Dendritic cell treated with granulocyte-macrophage colony-stimulating factor and Interleukin-4, amounts not matched to agents 40 ng/mL and 50 ng/mL, for 4 days (primary cell): ENCODE measurements around the gene CAPRIN1.
"Not testable (repeated sequence)": the region's sequence is repeated elsewhere in the genome, so short reads cannot be mapped to it uniquely, and the experiment has no call there.

ENCODE experiments used
- H3K27ac Mint-ChIP-seq: one replicate; pipeline ENCODE4 v1.8.0; 2022; ENCODE audit warnings: mild to moderate bottlenecking, mixed read lengths
- H3K27me3 Mint-ChIP-seq: one replicate; pipeline ENCODE4 v1.8.0; 2022; ENCODE audit warnings: mild to moderate bottlenecking, mixed read lengths
- H3K36me3 Mint-ChIP-seq: one replicate; pipeline ENCODE4 v1.8.0; 2022; ENCODE audit warnings: low read depth, mixed read lengths
- H3K4me1 Mint-ChIP-seq: one replicate; pipeline ENCODE4 v1.8.0; 2022; ENCODE audit warnings: low read depth, mixed read lengths
- H3K4me3 Mint-ChIP-seq: one replicate; pipeline ENCODE4 v1.8.0; 2022; ENCODE audit warnings: mild to moderate bottlenecking, moderate library complexity, mixed read lengths
- H3K9me3 Mint-ChIP-seq: one replicate; pipeline ENCODE4 v1.8.0; 2022; ENCODE audit warnings: mixed read lengths
- intact Hi-C: fragments of 100-400 bp; cut with micrococcal nuclease; formaldehyde crosslinking; loops from one replicate; pipeline ENCODE4 v1.15.0; 2022

CAPRIN1 gene

GRCh38 chr11:34063061-34063795 lies 11.7 kb downstream of the CAPRIN1 start:
- H3K9me3 Mint-ChIP-seq: no peaks in the 10 kb centered on the region
- H3K4me1 Mint-ChIP-seq: peaks cover 55% of the 10 kb centered on the region
- no peaks in the 10 kb centered on the region for H3K27me3 Mint-ChIP-seq
- intact Hi-C loops: loop anchor here (5.0 to 10.0 kb wide), 2 partner anchors 34 to 48 kb away; no protein-coding TSS in a partner anchor
- no peak overlapping the region for H3K27ac Mint-ChIP-seq
- peaks cover 62% of the 10 kb centered on the region for H3K36me3 Mint-ChIP-seq
- no peak overlapping the region for H3K4me3 Mint-ChIP-seq

GRCh38 chr11:34064291-34064690 lies 12.8 kb downstream of the CAPRIN1 start:
- Mint-ChIP-seq H3K27ac (no peak overlapping the region), H3K36me3 (peaks cover 61% of the 10 kb centered on the region), H3K9me3 (no peaks in the 10 kb centered on the region), H3K27me3 (no peaks in the 10 kb centered on the region), H3K4me1 (peaks cover 47% of the 10 kb centered on the region), H3K4me3 (no peak overlapping the region)
- intact Hi-C loops: loop anchor here (5.0 to 10.0 kb wide), 2 partner anchors 33 to 49 kb away; no protein-coding TSS in a partner anchor

GRCh38 chr11:34065505-34066203 lies 14.1 kb downstream of the CAPRIN1 start:
- H3K36me3 Mint-ChIP-seq: peaks cover 59% of the 10 kb centered on the region
- no peak overlapping the region for H3K4me3 Mint-ChIP-seq
- intact Hi-C loops: loop anchor here (10.0 kb wide), 1 partner anchor 51 kb away; no protein-coding TSS in a partner anchor
- no peaks in the 10 kb centered on the region for H3K27me3 Mint-ChIP-seq
- H3K27ac Mint-ChIP-seq: no peak overlapping the region
- H3K4me1 Mint-ChIP-seq: peaks cover 44% of the 10 kb centered on the region
- H3K9me3 Mint-ChIP-seq: no peaks in the 10 kb centered on the region

GRCh38 chr11:34066766-34067165 lies 15.2 kb downstream of the CAPRIN1 start:
- not testable (repeated sequence) for H3K4me3 Mint-ChIP-seq
- intact Hi-C loops: loop anchor here (10.0 kb wide), 1 partner anchor 52 kb away; no protein-coding TSS in a partner anchor
- H3K4me1 Mint-ChIP-seq: peaks cover 43% of the 10 kb centered on the region

GRCh38 chr11:34067383-34068065 lies 16.0 kb downstream of the CAPRIN1 start:
- H3K9me3 Mint-ChIP-seq: no peaks in the 10 kb centered on the region
- peaks cover 57% of the 10 kb centered on the region for H3K36me3 Mint-ChIP-seq
- no peak overlapping the region for H3K4me3 Mint-ChIP-seq
- peaks cover 35% of the 10 kb centered on the region for H3K4me1 Mint-ChIP-seq
- intact Hi-C loops: loop anchor here (10.0 kb wide), 1 partner anchor 53 kb away; no protein-coding TSS in a partner anchor
- H3K27me3 Mint-ChIP-seq: no peaks in the 10 kb centered on the region
- peak overlapping the region; percentile 65 for H3K27ac Mint-ChIP-seq

More at GRCh38 chr11:34066766-34067165, 15.2 kb downstream of the CAPRIN1 start:
- H3K27me3 Mint-ChIP-seq, H3K9me3 Mint-ChIP-seq: not testable (repeated sequence)
- Mint-ChIP-seq H3K36me3 (peaks cover 62% of the 10 kb centered on the region), H3K27ac (peak overlapping the region; percentile 55)

GRCh38 chr11:34068111-34068510 lies 16.6 kb downstream of the CAPRIN1 start:
- H3K36me3 Mint-ChIP-seq: peaks cover 55% of the 10 kb centered on the region
- H3K27ac Mint-ChIP-seq: peak overlapping the region; percentile 65
- no peak overlapping the region for H3K4me3 Mint-ChIP-seq
- no peaks in the 10 kb centered on the region for H3K9me3 Mint-ChIP-seq
- no peaks in the 10 kb centered on the region for H3K27me3 Mint-ChIP-seq
- intact Hi-C loops: loop anchor here (10.0 kb wide), 1 partner anchor 53 kb away; no protein-coding TSS in a partner anchor
- H3K4me1 Mint-ChIP-seq: peaks cover 30% of the 10 kb centered on the region

- Mint-ChIP-seq H3K36me3 (peaks cover 62% of the 10 kb centered on the region), H3K4me1 (peaks cover 19% of the 10 kb centered on the region)
- intact Hi-C loops, H3K27ac Mint-ChIP-seq, H3K4me3 Mint-ChIP-seq, H3K9me3 Mint-ChIP-seq, H3K27me3 Mint-ChIP-seq: not testable (repeated sequence)
Observed at GRCh38 chr11:34071306-34071705, 19.8 kb downstream of the CAPRIN1 start.

- H3K27ac Mint-ChIP-seq: no peak overlapping the region
- H3K36me3 Mint-ChIP-seq: peaks cover 65% of the 10 kb centered on the region
- intact Hi-C loops: no loop called here
- H3K9me3 Mint-ChIP-seq: no peaks in the 10 kb centered on the region
- no peaks in the 10 kb centered on the region for H3K27me3 Mint-ChIP-seq
- peaks cover 15% of the 10 kb centered on the region for H3K4me1 Mint-ChIP-seq
- H3K4me3 Mint-ChIP-seq: no peak overlapping the region
Observed at GRCh38 chr11:34072041-34072440, 20.5 kb downstream of the CAPRIN1 start.

GRCh38 chr11:34072832-34073231 lies 21.3 kb downstream of the CAPRIN1 start:
- Mint-ChIP-seq H3K27me3 (no peaks in the 10 kb centered on the region), H3K27ac (no peak overlapping the region), H3K4me1 (peaks cover 7% of the 10 kb centered on the region), H3K9me3 (no peaks in the 10 kb centered on the region), H3K36me3 (peaks cover 71% of the 10 kb centered on the region), H3K4me3 (no peak overlapping the region)
- intact Hi-C loops: no loop called here

- peaks cover 79% of the 10 kb centered on the region for H3K36me3 Mint-ChIP-seq
- intact Hi-C loops: no loop called here
Observed at GRCh38 chr11:34074391-34074790, 22.9 kb downstream of the CAPRIN1 start.

GRCh38 chr11:34075178-34075820 lies 23.8 kb downstream of the CAPRIN1 start:
- no peaks in the 10 kb centered on the region for H3K9me3 Mint-ChIP-seq
- intact Hi-C loops: loop anchor here (5.0 kb wide), 1 partner anchor 78 kb away; no protein-coding TSS in a partner anchor
- no peaks in the 10 kb centered on the region for H3K27me3 Mint-ChIP-seq
- no peak overlapping the region for H3K4me3 Mint-ChIP-seq
- peaks cover 86% of the 10 kb centered on the region for H3K36me3 Mint-ChIP-seq
- H3K4me1 Mint-ChIP-seq: no peaks in the 10 kb centered on the region
- H3K27ac Mint-ChIP-seq: no peak overlapping the region

More at GRCh38 chr11:34074391-34074790, 22.9 kb downstream of the CAPRIN1 start:
- Mint-ChIP-seq H3K27ac (no peak overlapping the region), H3K9me3 (no peaks in the 10 kb centered on the region), H3K4me3 (no peak overlapping the region), H3K4me1 (no peaks in the 10 kb centered on the region), H3K27me3 (no peaks in the 10 kb centered on the region)

- no peaks in the 10 kb centered on the region for H3K27me3 Mint-ChIP-seq
- H3K36me3 Mint-ChIP-seq: peaks cover 98% of the 10 kb centered on the region
- no peaks in the 10 kb centered on the region for H3K9me3 Mint-ChIP-seq
- intact Hi-C loops: no loop called here
- H3K4me3 Mint-ChIP-seq: no peak overlapping the region
- H3K4me1 Mint-ChIP-seq: no peaks in the 10 kb centered on the region
- no peak overlapping the region for H3K27ac Mint-ChIP-seq
Observed at GRCh38 chr11:34080609-34081008, 29.1 kb downstream of the CAPRIN1 start.

GRCh38 chr11:34084637-34085036 lies 33.1 kb downstream of the CAPRIN1 start:
- intact Hi-C loops: no loop called here
- H3K9me3 Mint-ChIP-seq: no peaks in the 10 kb centered on the region
- H3K36me3 Mint-ChIP-seq: peaks cover 98% of the 10 kb centered on the region
- H3K4me1 Mint-ChIP-seq: no peaks in the 10 kb centered on the region
- H3K27ac Mint-ChIP-seq: peak overlapping the region; percentile 45
- H3K27me3 Mint-ChIP-seq: no peaks in the 10 kb centered on the region
- H3K4me3 Mint-ChIP-seq: no peak overlapping the region
